HG03103 (cell line): ENCODE results near the gene HOXB6.

Experiments used
- ATAC-seq: cut with Tn5 transposase; IDR thresholded peaks from one replicate; pipeline ENCODE4 v1.9.1; 2021; ENCODE audit warnings: low read depth; ENCODE audit not compliant: unreplicated experiment

The HOXB6 gene

DNA sequence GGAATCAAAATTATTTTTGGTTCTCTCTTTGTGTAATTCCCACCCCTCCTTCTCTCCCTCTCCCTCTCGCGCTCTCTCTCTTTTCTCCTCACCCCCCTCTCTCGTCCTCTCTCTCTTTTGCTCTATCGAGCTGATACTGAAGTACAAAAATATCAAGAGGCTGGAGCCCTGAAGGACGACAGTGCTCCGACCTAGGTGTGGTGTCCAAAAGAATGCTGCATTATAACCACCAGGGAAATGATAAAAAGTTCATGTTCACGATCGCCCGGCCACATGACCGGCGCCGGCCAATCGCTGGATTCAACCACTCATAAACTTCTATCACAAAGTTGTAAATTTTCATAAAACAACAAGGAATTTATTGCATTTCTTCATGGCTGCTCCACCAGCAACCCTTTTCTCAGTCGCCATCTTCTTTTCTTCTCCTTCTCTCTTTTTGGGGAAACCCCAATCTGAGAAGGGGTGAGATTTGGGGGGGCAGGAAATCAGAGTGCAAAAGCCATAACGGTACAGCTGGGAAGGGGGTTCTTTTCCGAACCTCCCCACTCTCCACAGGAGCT, at the start of gene HOXB6:
TSS of gene HOXB6 (minus strand) at position 217 of the 560 bp plus-strand sequence. CDS start 6,836 bp downstream, outside the sequence.
- no peak for ATAC-seq

DNA sequence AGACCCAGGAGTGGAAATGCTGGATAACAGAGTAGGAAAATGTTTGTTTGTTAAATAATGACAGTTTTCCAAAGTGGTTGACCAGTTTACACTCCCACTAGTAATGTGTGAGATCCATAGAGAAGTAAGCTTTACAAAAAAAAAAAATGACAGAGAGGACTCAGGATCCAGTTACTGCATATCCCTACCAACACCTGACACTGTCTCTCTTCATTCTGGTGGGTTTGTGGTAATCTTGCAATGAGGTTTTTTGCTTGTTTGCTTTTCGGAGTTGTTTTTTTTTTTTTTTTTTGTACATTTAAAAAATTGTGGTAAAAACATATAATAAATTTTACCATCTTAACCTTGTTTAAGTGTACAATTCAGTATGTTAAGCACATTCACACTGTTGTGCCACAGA, 45.0 kb upstream of the HOXB6 start:
- ATAC-seq, result no peak

DNA sequence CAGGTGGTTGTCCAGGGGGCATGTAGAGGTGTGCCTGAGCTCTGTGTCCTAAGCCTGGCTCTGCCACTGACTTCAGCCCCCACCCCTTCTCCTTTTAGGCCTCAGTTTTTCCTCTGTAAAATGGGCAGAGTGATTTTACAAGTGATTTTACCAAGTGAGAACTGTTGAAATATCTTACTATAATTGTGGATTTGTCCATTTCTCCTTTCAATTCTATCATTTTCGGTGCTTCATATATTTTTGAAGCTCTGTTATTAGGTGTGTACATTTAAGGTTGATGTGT, 43.1 kb upstream of the HOXB6 start:
- no peak for ATAC-seq

DNA sequence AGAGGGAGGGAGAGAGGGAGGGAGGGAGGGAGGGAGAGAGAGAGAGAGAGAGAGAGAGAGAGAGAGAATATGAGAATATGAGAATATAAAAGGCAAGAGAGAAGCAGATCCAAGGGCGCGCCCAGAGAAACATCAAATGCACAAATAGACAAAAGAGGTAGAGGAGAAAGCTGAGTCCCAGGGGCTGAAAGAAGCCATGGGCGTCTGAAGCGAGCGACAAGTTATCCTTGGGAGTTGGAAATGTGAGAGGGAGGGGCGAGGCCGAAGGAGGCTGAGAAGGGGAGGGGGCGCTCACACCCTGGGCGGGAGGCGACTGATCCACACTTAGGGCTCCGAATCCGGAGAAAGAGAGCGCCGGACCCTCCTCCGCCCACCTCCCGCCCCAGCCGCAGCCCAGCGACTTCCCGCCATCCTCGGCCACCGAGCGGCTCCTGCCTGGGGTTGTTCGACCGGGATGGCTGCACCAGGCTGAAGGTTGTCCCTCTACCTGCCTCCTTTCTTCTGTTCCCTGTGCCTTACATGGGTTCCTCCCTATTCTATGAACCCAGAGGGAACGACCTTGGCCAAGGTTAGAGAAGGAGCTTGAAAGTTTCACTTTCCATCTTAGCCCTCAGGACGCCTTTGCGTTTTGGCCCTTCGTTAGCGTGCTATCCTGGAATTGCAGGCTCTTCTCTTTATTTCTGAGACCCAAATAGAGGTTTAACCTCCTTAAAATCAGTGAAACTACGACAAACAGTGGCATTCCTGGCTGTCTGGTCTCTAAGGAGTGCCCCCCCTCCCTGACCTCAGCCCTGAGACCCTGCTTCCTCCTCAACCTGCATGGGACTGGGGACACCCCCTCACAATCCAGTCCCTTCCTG, 42.5 kb upstream of the HOXB6 start:
- ATAC-seq, result no peak

DNA sequence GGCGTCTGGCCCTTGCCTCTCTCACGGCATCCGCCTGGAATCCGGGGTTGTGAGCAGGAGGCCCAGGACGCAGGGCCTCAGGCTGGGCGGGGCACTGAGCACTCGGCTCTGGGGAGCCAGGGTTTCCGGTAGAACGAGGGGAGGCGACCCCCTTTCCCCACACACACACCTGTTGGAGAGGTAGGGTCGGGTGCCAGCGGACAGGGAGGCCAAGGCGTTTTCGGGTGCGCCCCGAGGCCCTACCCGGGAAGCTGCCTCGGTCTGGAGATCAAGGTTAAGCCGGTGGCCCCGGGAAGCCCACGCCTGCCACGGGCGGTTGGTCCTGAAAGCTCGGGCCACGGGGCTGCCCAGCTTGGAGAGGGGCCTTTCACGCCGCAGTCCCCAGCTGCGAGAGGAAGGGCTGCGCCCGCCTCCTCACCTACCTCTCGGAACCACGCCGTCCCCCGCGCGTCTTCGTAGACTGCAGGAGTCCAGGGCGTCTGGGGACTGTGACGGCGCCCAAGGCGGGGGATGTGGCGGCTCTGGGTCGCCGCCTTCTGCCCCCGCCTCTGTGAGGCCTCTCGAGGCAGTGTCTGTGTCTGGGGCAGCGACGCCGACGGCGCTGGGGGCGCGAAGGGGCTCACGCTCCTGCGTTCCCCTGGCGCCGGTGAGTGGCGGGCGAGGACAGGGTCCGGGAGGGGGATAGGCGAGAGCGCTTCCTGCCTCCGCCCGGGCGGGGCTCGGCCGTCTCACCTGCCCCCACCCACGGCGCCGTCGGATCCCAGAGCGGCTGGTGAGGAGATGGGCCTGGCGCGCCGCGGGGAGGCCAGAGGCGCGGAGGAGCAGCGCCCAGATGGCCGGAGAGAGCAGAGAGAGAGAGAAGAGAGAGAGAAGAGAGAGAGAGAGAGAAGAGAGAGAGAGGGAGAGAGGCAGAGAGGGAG, 41.7 kb upstream of the HOXB6 start:
- ATAC-seq, result no peak

DNA sequence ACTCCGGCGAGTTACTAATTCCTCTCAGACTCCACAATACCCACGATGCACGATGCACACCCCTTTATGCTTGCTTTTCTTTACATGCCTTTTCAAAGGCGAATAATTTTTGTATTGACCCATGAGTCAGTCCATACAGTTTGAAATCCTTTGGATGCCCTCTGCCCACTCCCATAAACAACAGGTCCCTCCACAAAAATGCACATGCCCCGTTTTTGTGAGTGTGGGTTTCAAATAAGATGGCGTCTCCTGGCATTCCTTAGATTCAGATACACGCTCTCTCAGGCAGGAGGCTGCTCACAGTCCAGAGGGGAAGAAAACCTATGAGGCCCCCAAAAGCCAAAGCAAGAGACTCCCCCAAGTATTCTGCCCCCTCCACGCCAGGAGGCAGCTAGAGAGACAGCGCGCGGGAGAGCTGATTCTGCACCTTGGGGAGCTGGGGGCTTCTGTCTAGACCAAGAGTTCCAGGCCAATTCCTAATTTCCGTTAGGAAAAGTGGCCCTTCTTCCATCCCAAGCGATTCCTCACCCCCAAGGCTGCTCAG, 40.9 kb upstream of the HOXB6 start:
- no peak for ATAC-seq

DNA sequence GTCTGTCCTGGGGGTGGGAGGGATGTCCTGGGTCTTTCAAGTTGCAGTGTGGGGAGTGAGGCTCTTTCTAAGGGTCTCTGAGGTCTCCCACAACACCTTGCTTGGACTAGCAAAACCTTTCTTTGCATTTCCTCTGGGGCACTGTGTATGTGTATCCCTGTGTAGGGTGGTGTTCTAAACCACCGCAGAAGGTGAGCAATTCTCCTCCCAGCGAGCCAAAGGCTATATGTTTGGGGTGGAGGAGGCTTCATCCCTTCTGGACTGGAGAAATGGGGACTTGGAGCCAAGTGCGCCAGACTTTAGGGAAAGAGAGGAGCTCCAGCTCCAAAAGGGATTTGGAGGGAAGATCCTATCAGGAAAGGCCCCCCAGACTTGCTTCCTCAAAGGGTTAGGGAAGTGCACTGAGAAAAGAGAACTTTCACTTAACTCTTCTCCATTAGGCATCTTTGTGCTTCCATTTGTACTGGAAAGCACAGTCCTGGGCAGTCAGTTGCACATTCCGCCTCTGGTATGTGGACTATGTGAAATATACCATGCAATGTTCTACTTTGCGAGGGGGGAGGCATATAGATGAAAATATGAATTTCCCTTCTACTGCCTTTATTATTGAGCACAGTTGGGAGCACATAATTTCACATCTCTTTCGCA, 40.2 kb upstream of the HOXB6 start:
- ATAC-seq, result no peak

DNA sequence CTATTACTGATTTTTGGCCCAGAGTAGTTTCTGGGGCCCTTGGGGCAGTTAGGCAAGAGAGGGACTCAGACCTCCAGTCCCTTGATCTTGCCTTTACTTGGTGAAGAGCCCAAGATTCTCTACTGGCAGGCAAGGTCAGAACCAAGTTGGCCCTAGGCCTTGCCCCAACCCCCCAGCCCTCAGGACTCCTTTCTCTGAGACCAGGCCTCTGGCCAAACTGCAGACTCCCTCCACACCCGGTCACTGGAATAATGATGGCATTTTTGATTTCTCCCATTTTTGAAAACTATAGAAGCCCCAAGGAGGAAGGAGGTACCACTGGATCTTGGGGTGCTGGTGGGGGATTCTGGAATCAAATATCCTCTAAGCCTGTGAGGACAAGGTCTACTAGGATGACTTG, 39.4 kb upstream of the HOXB6 start:
- ATAC-seq, result no peak

DNA sequence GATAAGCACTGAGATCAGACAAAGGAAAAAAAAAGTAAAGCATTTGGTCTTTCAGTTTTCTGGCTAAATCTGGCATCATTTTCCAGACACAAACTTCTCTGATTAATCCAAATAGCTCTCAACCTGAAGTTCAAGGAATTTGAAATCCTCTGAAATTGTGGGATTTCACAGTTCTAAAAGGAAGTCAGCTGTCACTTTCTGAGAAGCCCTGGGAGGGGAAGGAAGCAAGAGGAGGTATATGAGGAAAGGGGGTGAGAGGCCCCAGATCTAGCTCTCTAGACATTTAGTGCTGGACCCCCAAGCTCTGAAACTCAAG, 38.9 kb upstream of the HOXB6 start:
- ATAC-seq, result no peak

DNA sequence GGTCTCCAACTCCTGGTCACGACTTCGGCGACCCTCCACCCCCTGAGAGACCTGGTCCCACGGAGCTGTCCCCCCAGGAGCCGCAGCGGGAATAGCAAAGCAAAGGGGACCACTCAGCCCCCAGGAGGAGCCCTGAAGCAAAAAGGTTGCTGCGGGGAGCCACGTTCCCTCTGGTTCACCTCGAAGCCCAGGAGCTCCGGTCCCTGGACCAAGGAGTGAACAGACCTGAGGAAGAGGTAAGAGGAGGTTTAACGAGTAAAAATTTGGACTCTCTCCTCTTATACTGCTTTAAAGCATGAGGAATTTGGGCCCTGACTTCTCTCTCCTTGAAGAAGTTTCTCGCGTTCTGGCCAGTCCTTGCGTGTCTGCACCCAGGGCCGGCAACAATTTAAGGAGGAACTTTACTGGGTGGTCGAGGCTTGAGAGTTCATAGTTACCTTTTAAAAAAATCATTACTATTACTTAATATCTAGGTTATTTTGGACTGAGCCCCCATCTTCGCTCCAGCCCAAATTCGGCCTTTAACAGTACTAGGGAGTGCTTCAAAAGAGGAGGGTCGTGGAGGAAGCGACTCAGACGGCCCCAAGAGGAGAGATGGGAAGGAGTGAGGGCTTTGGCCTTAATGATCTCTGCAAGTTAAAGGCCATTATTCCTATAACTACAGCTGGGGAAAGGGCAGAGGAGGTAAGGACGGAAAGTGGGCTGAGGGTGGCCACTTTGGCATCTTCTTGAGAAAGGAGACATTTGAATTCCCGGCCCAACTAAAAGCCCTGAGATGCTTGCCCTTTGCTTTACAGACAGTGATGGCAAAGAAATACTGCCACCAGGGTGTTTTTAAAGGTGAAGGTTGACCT, 38.3 kb upstream of the HOXB6 start:
- no peak for ATAC-seq

DNA sequence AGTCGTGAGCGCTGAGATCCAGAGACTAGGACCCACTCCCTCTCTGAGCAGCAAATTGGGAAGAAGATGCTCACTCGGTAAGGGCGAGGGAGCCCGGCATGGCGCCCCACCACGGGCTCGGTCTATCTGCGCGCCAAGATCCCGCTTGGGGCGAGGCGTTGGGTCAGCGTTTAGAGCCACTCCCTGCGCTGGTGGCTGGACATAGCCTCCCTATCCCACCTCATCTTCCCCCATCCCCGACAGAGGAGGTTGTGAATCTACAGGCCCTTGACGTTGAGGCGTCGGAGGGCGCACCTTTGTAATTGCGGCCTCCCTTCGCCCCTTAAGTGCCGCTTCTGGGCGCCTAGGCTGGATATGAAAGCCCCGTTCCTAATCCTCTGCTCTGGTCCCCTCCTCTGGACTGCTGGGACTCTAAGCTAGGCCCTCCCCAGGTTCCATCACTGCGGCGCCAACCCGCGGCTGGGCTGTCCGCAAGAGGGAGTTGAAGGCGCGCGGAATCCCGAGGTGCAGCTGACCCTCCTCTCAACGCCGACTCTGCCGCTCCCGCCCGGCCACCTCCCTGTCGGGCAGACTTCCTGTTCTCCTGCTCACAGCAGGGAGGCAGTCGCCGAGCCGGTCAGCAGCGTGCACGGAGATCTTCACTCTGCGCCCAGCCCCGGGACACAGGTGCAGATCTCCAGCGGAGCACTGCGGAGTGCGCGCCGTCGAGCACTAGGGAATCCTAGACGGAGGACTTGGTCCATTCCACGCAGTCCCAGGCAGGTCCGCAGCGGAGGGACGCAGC, 37.5 kb upstream of the HOXB6 start:
- ATAC-seq, result no peak

DNA sequence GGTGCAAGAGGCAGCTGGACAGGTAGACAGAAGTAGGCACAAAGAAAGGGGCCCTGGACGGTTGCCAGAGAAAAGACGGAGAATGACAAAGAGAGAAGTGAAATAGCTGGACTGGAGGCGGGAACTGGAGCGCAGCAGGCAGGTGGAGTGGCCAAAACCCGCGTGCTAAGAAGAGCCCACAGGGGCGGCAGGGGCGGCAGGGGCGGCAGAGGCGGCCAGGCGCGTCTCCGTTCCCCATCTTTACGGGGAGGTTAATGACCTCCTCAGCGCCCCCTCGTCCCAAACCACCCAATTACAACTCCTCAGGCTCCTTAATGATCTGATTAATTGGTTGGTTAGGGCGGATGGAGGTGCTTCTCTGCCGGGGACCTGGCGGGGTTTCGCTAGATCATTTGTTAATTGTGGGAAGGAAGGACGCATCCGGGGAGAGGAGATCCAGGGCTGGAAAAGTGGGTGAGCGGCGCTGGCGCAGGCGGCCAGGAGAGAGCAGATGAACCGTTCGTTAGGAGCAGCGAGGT, 36.8 kb upstream of the HOXB6 start:
- no peak for ATAC-seq

DNA sequence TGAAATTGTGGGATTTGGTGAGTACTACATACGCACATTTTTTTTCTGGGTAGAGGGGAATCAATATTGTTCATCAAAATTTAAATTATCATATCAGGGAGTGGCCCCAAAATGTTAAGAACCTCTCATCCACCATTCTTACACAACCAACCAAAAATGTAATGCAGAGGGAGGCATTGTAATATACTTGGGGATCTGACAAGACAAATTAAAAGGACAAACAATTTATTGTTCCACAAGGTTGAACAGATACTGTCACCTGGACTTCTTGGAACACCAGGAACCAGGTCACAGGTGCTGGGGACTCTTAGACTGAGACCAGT, 36.0 kb upstream of the HOXB6 start:
- ATAC-seq, result no peak

DNA sequence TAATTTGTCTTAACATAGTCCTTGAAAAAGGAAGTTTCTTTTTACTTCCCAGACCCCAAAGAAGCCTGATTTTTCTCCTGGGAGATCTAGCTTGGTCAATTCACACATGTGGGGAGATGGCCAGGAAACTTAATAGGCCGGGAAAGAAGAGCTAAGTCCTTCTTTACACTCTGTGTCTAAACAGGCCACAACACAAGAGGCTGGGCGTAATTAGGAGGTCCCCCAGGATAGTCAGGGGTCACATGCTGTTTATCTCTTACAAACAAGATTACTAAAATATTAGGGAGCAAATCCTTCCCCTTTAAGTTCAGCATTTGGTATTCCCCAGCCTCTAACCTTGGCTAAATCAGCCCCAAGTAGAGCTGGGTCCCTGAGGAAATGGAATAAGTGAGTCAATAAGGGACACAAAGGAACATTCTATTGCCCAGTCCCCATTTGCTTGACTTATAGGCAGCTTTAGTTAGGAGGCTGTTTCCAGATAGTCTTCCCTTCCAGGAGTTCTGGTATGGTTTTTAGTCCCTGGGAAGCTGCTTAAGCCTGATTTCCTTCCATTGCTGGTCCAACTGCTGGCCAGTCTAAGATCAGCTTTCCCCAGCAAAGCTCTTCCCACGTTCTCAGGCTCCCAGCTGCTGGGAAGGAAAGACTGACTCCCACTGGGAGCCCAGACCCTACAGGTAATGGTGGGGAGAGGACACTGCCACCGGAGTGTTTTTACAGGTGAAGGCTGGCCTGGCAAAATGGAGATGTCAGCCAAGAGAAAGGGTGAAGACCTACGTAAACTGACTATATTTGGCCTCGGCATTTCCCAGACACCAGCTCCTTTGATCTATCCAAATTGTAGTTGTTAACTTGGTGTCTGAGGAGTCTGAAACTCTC, 35.4 kb upstream of the HOXB6 start:
- ATAC-seq, result no peak

DNA sequence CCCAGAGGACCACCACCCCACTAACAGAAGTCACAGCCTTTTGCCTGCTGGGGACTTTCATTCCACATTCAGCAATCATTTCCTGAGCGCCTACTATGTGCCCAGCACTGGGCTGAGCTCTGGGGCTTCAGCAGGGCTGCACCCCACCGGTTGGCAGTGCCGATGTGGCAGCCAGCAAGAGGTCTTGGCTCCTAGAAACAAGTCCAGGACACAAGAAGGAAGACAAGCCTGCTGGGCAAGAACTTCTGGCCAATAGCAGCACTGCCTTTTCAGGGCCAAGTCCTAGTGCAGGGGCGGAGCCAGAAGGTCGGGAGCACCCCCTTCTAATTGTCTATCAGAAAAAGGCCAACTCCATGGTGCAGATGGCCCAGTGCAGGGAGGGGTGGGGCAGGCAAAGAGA, 34.4 kb upstream of the HOXB6 start:
- ATAC-seq, result no peak

DNA sequence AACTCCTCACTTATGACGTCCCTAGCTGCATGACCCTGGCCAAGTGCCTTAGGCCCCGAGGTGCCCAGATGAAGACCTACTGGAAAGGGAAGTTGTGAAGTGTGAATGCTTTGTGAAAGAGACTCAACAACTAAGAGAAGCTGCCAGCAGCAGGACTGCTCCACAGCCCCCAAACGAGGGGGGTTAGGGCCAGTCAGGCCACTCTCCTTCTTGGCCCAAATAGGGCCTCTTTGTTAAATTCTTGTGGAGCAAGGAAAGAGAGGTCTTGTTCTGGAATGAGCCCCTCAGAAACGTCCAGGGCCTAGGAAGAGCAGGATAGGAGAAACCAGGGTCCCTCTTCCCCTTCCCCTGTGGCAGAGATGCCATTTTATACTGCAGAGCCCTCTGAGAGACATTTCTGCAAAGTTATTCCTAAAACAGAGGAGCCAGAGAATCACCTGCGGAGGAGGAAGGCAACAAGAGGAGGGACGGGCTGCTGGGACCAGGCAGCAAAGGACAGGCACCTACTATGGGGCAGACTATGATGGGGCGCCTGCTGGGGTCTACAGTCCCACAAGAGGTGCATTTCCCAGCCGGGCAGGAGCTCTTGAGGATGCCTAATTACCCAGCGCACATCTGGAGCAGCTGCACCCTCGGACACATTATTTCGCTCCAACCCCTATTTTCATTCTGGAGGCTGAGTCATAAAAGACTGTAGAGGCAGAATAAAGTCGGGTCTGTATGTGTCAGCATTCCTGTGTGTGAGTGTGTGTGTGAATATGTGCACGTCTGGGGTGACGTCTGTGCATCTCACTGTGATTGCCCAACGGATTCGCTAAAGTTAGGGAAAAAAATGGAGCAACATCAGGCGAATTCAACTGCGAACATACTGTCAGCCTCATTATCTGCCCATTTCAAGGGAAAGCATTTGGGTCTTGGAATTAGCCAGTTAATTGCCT, 32.8 kb upstream of the HOXB6 start:
- ATAC-seq, result no peak
